NCI-H1930 (cell line): ENCODE data around the gene UTS2R.
A peak's percentile ranks its signal among the peaks of the same experiment; 100 is the strongest.
"Not testable (repeated sequence)": the region's sequence is repeated elsewhere in the genome, so short reads cannot be mapped to it uniquely, and the experiment has no call there.

Experiments used
- DNase-seq, 2 experiments: peaks; one replicate each; lab custom pipeline; 2025; lab: John Stamatoyannopoulos, UW

Gene UTS2R

GRCh38 chr17:82408938-82409318 lies 37.4 kb downstream of the UTS2R start:
- no peak for DNase-seq

GRCh38 chr17:82410014-82410716 lies 38.6 kb downstream of the UTS2R start:
- DNase-seq = no peak

- no peak for DNase-seq
Measured at GRCh38 chr17:82411396-82412053, 40.0 kb downstream of the UTS2R start.

- not testable (repeated sequence) for DNase-seq
Measured at GRCh38 chr17:82412081-82412480, 40.5 kb downstream of the UTS2R start.

GRCh38 chr17:82412535-82413520 lies 41.3 kb downstream of the UTS2R start:
- DNase-seq = no peak

GRCh38 chr17:82414548-82415281 lies 43.1 kb downstream of the UTS2R start:
- peak in 1 of 2 experiments; percentile 20 for DNase-seq

GRCh38 chr17:82415336-82415735 lies 43.8 kb downstream of the UTS2R start:
- DNase-seq = no peak

GRCh38 chr17:82415786-82416185 lies 44.2 kb downstream of the UTS2R start:
- DNase-seq = no peak

GRCh38 chr17:82416264-82416663 lies 44.7 kb downstream of the UTS2R start:
- no peak for DNase-seq

GRCh38 chr17:82416771-82417170 lies 45.2 kb downstream of the UTS2R start:
- DNase-seq = no peak

- peak; percentile 83 to 92 for DNase-seq
Measured at GRCh38 chr17:82418001-82418986, 46.7 kb downstream of the UTS2R start, which contains the start of the genes HEXD and OGFOD3. Gene HEXD, plus strand, starts transcription at chr17:82418347. Its CDS starts 1,453 bp downstream, at chr17:82419800. Gene OGFOD3, minus strand, starts transcription at chr17:82418586. Its CDS starts 101 bp downstream, at chr17:82418485.

GRCh38 chr17:82419540-82419939 lies 48.0 kb downstream of the UTS2R start:
- DNase-seq = no peak

- no peak for DNase-seq
Measured at GRCh38 chr17:82424001-82424862, 52.7 kb downstream of the UTS2R start.

- no peak for DNase-seq
Measured at GRCh38 chr17:82424863-82425159, 53.2 kb downstream of the UTS2R start.
